ENCODE measurements around the gene FUT1.

FUT1 gene

DNA sequence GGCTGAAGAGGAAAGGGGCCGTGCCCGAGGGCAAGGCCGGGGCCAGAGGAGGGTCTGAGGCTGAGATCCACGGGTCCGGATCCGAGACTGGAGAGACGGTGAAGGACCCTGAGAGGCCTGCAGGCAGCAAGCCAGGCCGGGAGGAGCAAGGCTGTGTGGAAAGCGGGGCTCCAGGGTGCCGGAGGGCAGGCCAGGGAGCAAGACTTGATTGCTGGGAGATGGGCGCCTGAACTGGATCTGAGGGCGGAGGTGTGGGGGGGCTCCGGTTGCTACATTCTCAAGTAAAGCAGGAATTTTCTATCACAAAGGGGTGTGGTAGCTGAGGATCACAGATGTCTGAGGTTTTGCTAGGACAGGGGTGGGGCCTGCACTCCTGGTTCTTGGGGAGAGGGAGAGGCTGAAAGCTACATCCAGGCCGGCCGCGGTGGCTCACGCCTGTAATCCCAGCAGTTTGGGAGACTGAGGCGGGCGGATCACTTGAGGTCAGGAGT, 36.7 kb downstream of the FUT1 start:
- DNase-seq, result no peak

DNA sequence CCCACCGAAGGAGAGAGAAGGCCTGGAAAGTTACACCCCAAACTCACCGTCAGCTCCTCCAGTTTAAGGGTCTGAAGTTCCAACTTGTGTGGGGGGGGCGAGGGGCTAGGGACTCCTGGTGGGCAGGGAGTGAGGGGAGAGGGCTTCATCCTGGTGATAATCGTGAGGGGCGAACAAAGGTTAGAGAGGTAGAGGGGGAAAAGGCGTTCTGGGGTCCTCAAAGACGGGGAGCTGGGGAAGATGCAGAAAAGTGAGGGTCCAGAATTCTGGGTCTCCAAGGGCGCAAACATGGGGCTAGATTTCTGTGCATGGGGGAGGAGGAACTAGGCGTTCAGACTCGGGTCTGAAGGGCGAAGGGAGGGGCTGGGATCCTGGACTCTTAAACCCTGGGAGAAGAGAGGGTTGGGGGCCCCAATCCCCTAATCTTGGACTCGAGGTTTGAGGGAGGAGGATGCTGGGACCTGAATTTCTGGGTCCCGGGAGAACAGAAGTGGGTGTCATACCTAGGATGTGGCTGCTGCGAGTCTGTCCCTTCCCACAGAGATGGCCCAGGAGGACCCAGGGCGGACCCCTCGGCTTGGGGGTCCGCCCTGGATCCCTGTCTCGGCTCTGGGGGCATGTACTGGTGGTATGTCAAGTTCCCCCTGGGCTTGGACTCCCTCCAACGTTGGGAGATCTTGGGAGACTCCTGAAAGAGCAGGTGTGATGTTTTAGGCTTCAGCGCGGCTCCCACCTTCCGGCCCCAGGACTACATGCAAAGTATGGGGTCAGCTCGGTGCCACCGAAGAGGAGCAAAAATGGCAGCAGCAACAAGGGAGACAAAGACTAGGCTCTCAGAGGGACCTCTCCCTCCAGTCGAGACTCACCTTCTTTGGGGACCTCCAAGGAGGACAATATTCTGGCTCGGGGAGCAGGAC, 37.4 kb downstream of the FUT1 start:
- DNase-seq, result no peak

DNA sequence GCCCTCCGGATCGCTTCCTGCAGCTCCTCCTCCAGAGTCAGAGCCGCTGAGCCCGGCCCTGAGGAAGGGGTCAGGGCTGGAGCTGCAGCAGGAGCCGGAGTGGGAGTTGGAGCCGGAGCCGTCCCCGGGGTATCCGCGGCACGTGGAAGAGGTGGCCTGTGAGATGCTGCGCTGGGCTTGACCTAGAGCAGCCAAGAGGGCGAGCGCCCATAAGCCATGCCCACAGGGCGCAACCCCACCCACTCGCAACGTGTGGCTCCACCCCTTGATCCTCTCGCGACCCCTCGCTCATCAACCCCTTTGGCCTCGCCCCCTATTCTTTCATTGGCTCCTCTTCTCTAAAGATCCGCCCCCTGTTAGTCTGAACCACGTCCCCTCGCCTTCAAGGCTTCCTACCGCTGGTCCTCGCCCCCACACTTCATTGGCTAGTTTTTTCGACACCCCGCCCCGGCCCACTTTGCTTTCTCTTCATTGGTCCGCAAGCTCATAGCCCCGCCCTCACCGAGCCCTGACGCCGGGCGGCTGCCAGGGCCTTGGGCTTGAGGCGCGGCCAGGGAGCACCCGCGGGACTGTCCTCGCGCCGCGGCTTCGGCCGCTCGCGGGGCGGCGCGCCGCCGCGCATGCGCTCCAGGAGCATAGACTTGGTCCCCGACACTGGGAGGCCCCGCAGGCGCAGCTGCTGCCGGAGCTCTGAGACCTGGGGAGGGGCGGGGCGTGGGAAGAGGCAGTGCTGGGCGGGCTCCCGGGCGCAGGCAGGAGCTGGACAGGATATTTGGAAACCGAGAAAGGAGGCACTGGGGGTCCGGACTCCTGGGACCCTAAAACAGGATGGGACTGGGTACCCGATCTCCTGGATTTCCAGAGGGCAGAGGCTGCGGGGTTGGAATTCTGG, 38.3 kb downstream of the FUT1 start:
- peak; percentile 99 for DNase-seq

DNA sequence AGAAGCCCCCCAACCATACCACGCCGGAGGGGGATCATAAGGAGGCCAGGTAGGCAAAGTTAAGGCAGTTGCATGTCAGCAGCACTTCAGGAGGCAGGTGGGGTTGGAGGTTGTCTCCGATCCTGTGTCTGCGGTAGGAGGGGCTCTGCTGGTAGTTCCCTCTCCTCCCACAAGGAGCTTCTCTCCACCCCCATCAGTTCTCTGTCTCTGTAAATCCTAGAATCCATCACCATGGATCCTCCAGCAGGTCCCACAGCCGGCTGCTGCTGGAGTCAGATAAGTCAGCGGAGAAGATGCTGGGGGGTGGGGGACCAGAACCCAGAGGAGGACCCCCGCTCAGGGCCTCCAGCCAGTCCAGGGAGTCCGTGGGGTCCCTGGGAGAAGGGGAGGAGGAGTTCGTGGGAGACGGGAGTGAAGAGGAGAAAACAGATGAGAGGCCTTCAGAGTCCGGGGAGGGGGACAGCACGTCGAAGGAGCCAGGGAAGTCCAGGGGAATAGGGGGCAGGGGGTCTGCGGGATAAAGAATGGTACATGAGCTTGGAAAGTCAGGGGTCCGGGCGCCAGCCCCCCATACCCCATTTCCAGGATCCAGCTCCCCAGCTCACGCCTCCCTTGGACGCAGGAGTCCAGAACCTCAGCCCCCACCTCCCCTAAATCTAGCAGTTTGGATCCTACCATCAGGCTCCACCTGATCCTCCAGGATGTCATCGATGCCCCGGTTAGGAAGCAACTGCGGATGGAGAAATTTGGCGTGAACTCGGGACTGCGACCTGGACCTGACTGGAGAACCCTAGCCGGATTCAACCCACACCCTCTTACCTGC, 39.2 kb downstream of the FUT1 start:
- no peak for DNase-seq

DNA sequence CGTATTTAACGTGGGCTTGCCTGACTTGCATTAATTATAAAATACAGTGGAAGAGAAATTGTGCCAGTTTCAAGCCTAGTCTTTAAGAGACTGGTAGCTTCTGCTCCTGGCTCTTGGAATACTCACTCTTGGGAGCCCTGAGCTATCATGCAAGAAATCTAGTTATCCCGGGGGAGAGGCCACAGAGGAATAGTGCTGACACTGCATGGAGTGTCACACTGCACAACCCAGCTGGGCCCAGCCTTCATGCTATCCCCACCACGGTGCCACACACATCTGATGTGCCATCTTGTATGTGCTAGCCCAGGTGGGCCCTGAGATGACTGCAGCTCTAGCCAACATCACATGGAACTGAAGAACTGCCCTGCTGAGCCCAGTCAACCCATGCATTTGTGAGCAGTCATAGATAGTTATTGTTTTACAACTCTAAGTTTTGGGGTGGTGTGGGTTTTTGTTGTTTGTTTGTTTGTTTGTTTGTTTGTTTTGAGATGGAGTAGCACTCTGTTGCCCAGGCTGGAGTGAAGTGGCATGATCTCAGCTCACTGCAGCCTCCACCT, 41.3 kb downstream of the FUT1 start:
- DNase-seq, result no peak

DNA sequence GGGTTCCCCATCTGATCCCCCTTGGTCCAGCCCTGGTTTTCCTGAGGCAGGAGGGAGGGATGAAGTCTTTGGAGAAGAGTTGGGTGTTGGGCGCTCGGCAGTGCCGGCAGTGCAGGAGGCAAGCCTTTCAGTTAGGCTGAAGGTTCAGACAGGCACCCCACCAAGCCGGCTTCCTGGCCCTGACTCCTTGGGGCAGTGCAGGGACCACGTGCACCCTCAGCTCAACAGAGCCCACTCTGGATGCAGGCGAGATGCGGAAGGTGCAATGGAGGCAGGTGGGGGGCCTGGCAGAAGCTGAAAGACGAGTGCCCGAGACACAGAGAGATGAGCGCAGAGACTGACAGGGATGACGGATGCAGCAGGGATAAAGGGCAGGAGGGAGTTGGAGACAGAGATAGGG, 44.0 kb downstream of the FUT1 start:
- DNase-seq, result no peak

DNA sequence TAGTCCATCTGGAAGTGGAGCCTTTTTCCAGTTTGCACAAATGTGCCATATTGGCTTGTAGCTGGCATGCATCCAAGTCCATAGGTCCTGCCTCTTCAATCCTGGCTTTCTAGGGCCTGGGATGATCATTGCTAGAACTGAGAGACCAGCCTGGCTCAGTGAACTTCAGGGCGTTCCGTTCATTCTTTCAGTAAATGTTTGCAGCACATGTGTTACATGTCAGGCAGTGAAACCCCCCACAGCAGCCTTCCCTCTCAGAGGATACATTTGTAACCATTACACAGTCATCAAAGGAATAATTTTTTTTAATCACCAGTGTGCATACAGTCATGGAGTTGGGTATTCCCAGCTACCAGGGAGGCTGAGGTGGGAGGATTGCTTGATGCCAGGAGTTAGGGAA, 47.0 kb downstream of the FUT1 start:
- no peak for DNase-seq

- no peak for DNase-seq
These were observed 49.1 kb downstream of the FUT1 start for GRCh38 chr19:48703316-48703715.

GRCh38 chr19:48702701-48703100, 49.7 kb downstream of the FUT1 start:
- no peak for DNase-seq

DNA sequence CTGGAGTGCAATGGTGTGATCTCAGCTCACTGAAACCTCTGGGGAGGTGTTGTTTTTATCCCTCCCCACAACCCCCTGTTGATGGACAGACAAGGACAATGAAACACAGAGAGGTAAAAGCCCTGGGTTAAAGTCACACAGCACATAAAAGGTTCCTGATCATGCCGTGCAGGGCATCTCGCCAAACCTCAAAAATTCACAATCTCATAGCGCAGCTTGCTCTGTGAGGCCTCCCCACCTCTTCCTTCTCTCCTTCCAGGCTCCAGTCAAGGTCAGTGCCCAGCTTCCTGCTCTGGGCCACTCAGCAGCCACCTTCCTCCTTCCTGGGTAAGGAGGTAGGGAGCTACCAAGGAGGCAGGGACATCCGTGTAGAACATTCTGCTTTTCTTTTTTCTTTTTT, 54.4 kb downstream of the FUT1 start:
- DNase-seq, result no peak
